GM12872 (cell line): ENCODE data around the gene MFSD12.

Experiments used
- CTCF ChIP-seq: IDR thresholded peaks from 3 replicates; pipeline ENCODE4 v1.5.1; 2011; ENCODE audit warnings: low read depth, mild to moderate bottlenecking, low read length, moderate library complexity; ENCODE audit not compliant: insufficient read depth

Gene MFSD12

DNA sequence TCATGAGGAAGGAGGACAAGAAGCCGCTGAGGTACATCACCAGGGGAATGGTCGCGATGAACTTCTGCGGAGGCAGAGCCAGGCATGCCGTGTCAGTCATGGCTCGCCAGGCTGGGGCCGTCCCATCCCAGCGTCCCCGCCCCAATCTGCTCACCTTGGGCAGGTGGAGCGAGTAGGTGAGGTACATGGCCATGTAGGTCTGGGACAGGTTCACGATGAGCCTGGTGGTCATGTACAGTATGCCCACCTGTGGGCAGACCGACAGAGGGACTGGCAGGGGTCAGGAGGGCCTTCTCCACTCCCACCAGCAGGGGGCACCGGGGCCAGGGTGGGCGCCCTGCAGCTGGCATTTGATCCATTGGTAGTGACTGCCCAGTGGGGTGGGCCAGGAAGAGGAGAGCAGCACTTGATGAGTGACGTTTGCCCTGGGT, 10.1 kb downstream of the MFSD12 start:
- TF ChIP-seq CTCF: peak; percentile 69

DNA sequence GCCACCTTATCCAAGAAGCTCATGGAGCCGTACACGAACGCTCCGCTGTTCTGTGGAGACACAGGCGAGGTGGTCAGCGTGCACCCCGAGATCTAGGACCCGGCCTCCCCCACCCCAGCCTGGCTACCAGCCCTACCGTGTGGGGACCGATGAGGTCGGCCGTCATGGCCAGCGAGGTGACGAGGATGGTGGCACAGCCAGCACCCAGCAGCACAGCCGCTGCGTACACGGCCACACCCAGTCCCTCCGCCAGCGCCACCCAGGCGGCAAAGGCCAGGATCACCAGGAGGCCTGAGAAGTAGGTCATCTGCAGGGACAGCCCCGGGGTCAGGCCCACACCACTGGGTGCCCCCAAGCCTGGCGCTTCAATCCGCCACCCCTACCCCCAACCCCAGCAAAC, 11.3 kb downstream of the MFSD12 start:
- TF ChIP-seq CTCF: no peak

- no peak for TF ChIP-seq CTCF
Measured at GRCh38 chr19:3545669-3546034, 11.7 kb downstream of the MFSD12 start.

GRCh38 chr19:3544742-3545668, 12.4 kb downstream of the MFSD12 start:
- peak; percentile 97 for TF ChIP-seq CTCF

- no peak for TF ChIP-seq CTCF
Measured at GRCh38 chr19:3544058-3544376, 13.4 kb downstream of the MFSD12 start.

- no peak for TF ChIP-seq CTCF
Measured at GRCh38 chr19:3543150-3544057, 14.0 kb downstream of the MFSD12 start.

- no peak for TF ChIP-seq CTCF
Measured at GRCh38 chr19:3539756-3540118, 17.6 kb downstream of the MFSD12 start.
